ENCODE data around the gene KCNN4.

The KCNN4 gene

GRCh38 chr19:43799502-43800142 lies 18.8 kb upstream of the KCNN4 start:
- peak; percentile 62 for DNase-seq (ENCODE audit: low read depth, low spot score)

GRCh38 chr19:43798546-43799409 lies 18.0 kb upstream of the KCNN4 start:
- peak; percentile 85 for DNase-seq (ENCODE audit: low read depth, low spot score)

GRCh38 chr19:43798026-43798545 lies 17.3 kb upstream of the KCNN4 start:
- no peak for DNase-seq (ENCODE audit: low read depth, low spot score)

GRCh38 chr19:43797556-43797955 lies 16.8 kb upstream of the KCNN4 start:
- no peak for DNase-seq (ENCODE audit: low read depth, low spot score)

GRCh38 chr19:43797118-43797517 lies 16.3 kb upstream of the KCNN4 start:
- DNase-seq (ENCODE audit: low read depth, low spot score), result no peak

- no peak for DNase-seq (ENCODE audit: low read depth, low spot score)
These were observed 9.8 kb upstream of the KCNN4 start for GRCh38 chr19:43790587-43790986.

- peak; percentile 54 for DNase-seq (ENCODE audit: low read depth, low spot score)
These were observed 8.3 kb upstream of the KCNN4 start for GRCh38 chr19:43789029-43789428.

- DNase-seq (ENCODE audit: low read depth, low spot score), result no peak
These were observed 5.9 kb upstream of the KCNN4 start for GRCh38 chr19:43786665-43787064.

GRCh38 chr19:43784981-43785808 lies 4.4 kb upstream of the KCNN4 start:
- peak; percentile 86 for DNase-seq (ENCODE audit: low read depth, low spot score)

- peak; percentile 59 for DNase-seq (ENCODE audit: low read depth, low spot score)
These were observed 3.6 kb upstream of the KCNN4 start for GRCh38 chr19:43784241-43784980.

GRCh38 chr19:43783636-43784035 lies 2.9 kb upstream of the KCNN4 start:
- DNase-seq (ENCODE audit: low read depth, low spot score), result no peak

- DNase-seq (ENCODE audit: low read depth, low spot score), result no peak
These were observed 2.0 kb upstream of the KCNN4 start for GRCh38 chr19:43782689-43783231.

GRCh38 chr19:43782311-43782660 lies 1.5 kb upstream of the KCNN4 start:
- no peak for DNase-seq (ENCODE audit: low read depth, low spot score)

GRCh38 chr19:43781630-43782310 lies 997 bp upstream of the KCNN4 start:
- no peak for DNase-seq (ENCODE audit: low read depth, low spot score)

GRCh38 chr19:43779820-43780219 lies 953 bp downstream of the KCNN4 start:
- DNase-seq (ENCODE audit: low read depth, low spot score), result no peak

GRCh38 chr19:43779147-43779819 lies 1.5 kb downstream of the KCNN4 start:
- DNase-seq (ENCODE audit: low read depth, low spot score), result peak; percentile 65

GRCh38 chr19:43778651-43779050 lies 2.1 kb downstream of the KCNN4 start:
- DNase-seq (ENCODE audit: low read depth, low spot score), result no peak

- no peak for DNase-seq (ENCODE audit: low read depth, low spot score)
These were observed 3.5 kb downstream of the KCNN4 start for GRCh38 chr19:43777163-43777695.

- DNase-seq (ENCODE audit: low read depth, low spot score), result no peak
These were observed 4.5 kb downstream of the KCNN4 start for GRCh38 chr19:43776286-43776685.

Measured in ELF-1 (cell line).